ENCODE measurements around the gene OR6T1. TPM values are rescaled to one million over a fixed set of nuclear protein-coding genes. Genes with fewer than 3 reads are reported as not detected.

Gene OR6T1
- total and polyA plus RNA-seq, 8 donors = not detected

DNA sequence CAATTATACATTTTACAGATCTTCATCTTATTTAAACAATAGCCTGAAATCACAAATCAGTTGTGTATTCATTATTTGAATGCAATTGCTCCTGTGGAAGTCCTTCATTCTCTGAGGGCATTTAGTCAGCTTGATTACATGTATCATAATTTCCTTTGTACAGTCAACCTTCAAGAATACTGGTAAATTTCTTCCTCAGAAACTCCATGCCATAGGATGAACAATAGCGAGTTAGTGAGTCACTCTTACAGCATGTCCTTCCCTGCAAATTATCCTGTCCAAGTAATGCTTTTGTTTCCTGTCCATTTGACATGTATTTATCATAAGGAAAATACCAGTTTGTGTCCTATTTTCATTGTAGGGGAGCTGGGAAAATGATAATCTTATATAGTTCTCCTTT is 30.2 kb upstream of the OR6T1 start:
- no peaks in the 10 kb centered on the region for H3K4me1 ChIP-seq
- H3K9me3 ChIP-seq = no peaks in the 10 kb centered on the region
- FAIRE-seq (no peak), ATAC-seq (no peak), DNase-seq (no peak)
- H3K4me3 ChIP-seq = no peak overlapping the region
- TF ChIP-seq, protein P1, sequence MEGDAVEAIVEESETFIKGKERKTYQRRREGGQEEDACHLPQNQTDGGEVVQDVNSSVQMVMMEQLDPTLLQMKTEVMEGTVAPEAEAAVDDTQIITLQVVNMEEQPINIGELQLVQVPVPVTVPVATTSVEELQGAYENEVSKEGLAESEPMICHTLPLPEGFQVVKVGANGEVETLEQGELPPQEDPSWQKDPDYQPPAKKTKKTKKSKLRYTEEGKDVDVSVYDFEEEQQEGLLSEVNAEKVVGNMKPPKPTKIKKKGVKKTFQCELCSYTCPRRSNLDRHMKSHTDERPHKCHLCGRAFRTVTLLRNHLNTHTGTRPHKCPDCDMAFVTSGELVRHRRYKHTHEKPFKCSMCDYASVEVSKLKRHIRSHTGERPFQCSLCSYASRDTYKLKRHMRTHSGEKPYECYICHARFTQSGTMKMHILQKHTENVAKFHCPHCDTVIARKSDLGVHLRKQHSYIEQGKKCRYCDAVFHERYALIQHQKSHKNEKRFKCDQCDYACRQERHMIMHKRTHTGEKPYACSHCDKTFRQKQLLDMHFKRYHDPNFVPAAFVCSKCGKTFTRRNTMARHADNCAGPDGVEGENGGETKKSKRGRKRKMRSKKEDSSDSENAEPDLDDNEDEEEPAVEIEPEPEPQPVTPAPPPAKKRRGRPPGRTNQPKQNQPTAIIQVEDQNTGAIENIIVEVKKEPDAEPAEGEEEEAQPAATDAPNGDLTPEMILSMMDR (IDR thresholded peaks at IDR 0.05) = no peak
- no peak overlapping the region for H3K27ac ChIP-seq
- no peaks in the 10 kb centered on the region for H3K27me3 ChIP-seq
- no peaks in the 10 kb centered on the region for H3K36me3 ChIP-seq
- intact Hi-C loops (cut with DNase I) = no loop called here
- WGBS, 2 donors = 88 to 89% methylated on average over 1 of the region's 1 CpG

DNA sequence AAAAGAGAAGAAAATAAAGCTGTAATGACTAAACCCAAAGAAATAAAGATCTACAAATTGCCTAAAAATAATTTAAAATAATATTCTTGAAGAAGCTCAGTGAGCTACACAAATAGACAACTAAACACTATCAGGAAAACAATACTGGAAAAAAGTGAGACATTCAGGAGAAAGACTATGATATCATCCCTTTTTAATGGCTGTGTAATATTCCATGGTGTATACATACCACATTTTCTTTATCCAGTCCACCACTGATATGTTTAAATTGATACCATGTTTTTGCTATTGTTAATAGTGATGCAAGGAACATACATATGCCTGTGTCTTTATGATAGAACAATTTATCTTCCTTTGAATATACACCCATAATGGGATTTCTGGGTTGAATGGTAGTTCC is 13.1 kb upstream of the OR6T1 start:
- Histone ChIP-seq H3K36me3 (no peaks in the 10 kb centered on the region), H3K27ac (no peak overlapping the region), H3K27me3 (no peaks in the 10 kb centered on the region), H3K4me1 (no peaks in the 10 kb centered on the region), H3K4me3 (no peak overlapping the region), H3K9me3 (no peaks in the 10 kb centered on the region)
- intact Hi-C loops (cut with DNase I) = no loop called here
- DNase-seq (no peak), ATAC-seq (no peak), FAIRE-seq (no peak)
- TF ChIP-seq, protein P1 (IDR thresholded peaks at IDR 0.05) = no peak

DNA sequence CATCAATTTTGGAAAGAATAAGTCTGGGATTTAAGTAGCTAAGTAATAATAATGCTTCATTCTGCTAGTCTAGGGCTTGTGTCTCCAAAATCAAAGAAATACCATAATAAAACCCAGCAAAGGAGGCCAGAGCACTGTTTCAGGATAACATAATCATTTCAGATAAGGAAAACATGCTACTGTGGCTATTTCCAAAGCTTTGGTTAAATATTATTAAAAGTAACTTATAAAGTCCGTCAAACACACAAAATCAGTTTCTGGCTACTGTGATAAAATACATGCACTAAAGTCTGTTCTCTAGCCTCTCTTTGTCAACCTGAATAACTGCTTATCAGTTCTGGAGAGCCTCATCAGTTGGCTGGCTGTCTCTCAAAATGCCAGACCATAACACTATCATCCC is 1.5 kb upstream of the OR6T1 start:
- ATAC-seq (peak; percentile 40 to 84 (median 60)), DNase-seq (no peak), FAIRE-seq (no peak)
- Histone ChIP-seq H3K27ac (peak overlapping the region in 2 of 4 donors; percentile 17 to 22), H3K9me3 (no peaks in the 10 kb centered on the region), H3K36me3 (no peaks in the 10 kb centered on the region), H3K4me3 (no peak overlapping the region), H3K27me3 (no peaks in the 10 kb centered on the region), H3K4me1 (peaks cover 17 to 26% (median 20%) of the 10 kb centered on the region in 3 donors)
- TF ChIP-seq, protein P1 (IDR thresholded peaks at IDR 0.05) = no peak
- 10 to 15% methylated on average over 1 of the region's 1 CpG for WGBS, 2 donors
- intact Hi-C loops (cut with DNase I) = no loop called here

DNA sequence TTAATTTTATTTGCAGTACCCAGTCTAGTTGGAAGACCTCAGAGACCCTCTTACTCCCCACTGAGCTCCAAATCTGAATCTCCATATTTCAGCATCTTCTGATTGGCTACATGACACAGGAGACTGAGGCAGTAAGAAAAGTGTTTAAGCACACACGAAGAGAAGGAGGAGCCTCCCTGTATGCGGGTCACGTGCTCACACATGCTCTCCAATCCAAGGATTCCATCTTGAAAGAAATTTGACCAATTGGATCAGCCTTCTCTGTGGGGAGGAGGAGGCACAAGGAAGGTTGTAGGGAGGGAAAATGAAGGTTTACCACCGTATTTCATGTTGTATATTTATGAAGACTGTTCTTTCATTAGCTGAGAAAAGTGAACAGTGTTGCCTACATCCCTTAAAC is 1.2 kb downstream of the OR6T1 start:
- no peaks in the 10 kb centered on the region for H3K9me3 ChIP-seq
- FAIRE-seq (no peak), DNase-seq (no peak), ATAC-seq (no peak)
- 96 to 98% methylated on average over 4 of the region's 4 CpGs for WGBS, 2 donors
- intact Hi-C loops (cut with DNase I) = no loop called here
- H3K36me3 ChIP-seq = no peaks in the 10 kb centered on the region
- no peaks in the 10 kb centered on the region for H3K27me3 ChIP-seq
- no peak overlapping the region for H3K4me3 ChIP-seq
- peaks cover 9 to 19% (median 17%) of the 10 kb centered on the region in 3 donors for H3K4me1 ChIP-seq
- no peak overlapping the region for H3K27ac ChIP-seq
- TF ChIP-seq, protein P1 (IDR thresholded peaks at IDR 0.05) = no peak

DNA sequence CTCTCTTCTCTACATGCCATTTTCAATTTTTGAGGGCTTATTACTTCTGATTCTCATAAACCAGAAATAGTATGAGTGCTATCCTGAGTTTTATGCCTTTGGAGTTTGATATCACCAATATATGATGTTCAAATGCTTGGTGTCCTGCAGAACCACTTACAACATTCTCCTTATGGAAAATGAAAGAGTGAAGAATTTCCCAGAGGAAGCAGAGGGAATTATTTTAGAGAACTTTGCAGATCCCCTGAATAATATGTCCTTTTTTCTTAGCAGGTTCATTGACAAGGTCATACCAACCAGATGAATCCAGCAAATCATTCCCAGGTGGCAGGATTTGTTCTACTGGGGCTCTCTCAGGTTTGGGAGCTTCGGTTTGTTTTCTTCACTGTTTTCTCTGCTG is 4.3 kb downstream of the OR6T1 start, which contains the start of gene OR4D5:
Gene OR4D5, plus strand, starts transcription at position 301 of the 400 bp plus-strand sequence. Its CDS starts 0 bp downstream, at position 301.
- WGBS, 2 donors = 91 to 100% methylated on average over 1 of the region's 1 CpG
- FAIRE-seq = no peak

More for the DNA sequence above, 4.3 kb downstream of the OR6T1 start, which contains the start of gene OR4D5:
- no peaks in the 10 kb centered on the region for H3K9me3 ChIP-seq
- H3K27me3 ChIP-seq = no peaks in the 10 kb centered on the region
- TF ChIP-seq, protein P1 (IDR thresholded peaks at IDR 0.05) = no peak
- intact Hi-C loops (cut with DNase I) = no loop called here
- no peak within 1 kb of the TSS for H3K4me3 ChIP-seq
- DNase-seq = no peak
- H3K4me1 ChIP-seq = peaks cover under 1 to 5% (median 2%) of the 10 kb centered on the region in 3 donors
- no peak for ATAC-seq
- no peaks in the 10 kb centered on the region for H3K36me3 ChIP-seq
- no peak within 1 kb of the TSS for H3K27ac ChIP-seq

Measured in pancreas (tissue), 10 donors.